Gastrocnemius medialis (tissue), 4 donors: ENCODE data around the gene MEDAG. TPM values are rescaled to one million over a fixed set of nuclear protein-coding genes. Genes with fewer than 3 reads are reported as not detected.
A peak's percentile ranks its signal among the peaks of the same experiment; 100 is the strongest.

ENCODE experiments used
- ATAC-seq, 2 donors: fragments of 150-250 bp; one replicate each; pipeline ENCODE4 v1.9.1; 2016
- DNase-seq, 2 donors: peaks; one replicate each; pipeline ENCODE4 v3.0.0-alpha.2; 2019
- H3K27ac ChIP-seq, 4 donors: fragments of 200-600 bp; sonication (generic); 1 replicate in 1 of 4; 2 replicates in 3 of 4; pipeline ENCODE4 v1.5.1; 2016 to 2018; ENCODE audit warnings: mild to moderate bottlenecking in 2 of 4, moderate library complexity in 1 of 4
- H3K27me3 ChIP-seq, 3 donors: fragments of 200-600 bp; sonication (generic) in 2 of 3; 1 replicate in 1 of 3; 2 replicates in 2 of 3; pipeline versions ENCODE4 v1.5.1 to v1.6.0; 2016 to 2019; ENCODE audit warnings: mild to moderate bottlenecking in 1 of 3, moderate library complexity in 1 of 3
- H3K36me3 ChIP-seq, 2 donors: fragments of 200-600 bp; sonication (generic) in 1 of 2; one replicate each; pipeline ENCODE4 v1.5.1; 2017 to 2018
- H3K4me1 ChIP-seq, 2 donors: fragments of 200-600 bp; sonication (generic) in 1 of 2; one replicate each; pipeline ENCODE4 v1.5.1; 2016 to 2017; ENCODE audit warnings: mild to moderate bottlenecking in 2 of 2
- H3K4me3 ChIP-seq, 4 donors: fragments of 200-600 bp; sonication (generic) in 3 of 4; 1 replicate in 1 of 4; 2 replicates in 3 of 4; pipeline ENCODE4 v1.5.1; 2016 to 2019; ENCODE audit warnings: mild to moderate bottlenecking in 2 of 4
- H3K9me3 ChIP-seq, 3 donors: fragments of 200-600 bp; sonication (generic) in 2 of 3; 1 replicate in 1 of 3; 2 replicates in 2 of 3; pipeline ENCODE4 v1.5.1; 2016 to 2019
- CTCF ChIP-seq, 5 experiments: fragments of 450-650 bp in 3 of 5; fragments of 200-600 bp in 2 of 5; sonication (generic) in 2 of 5; IDR thresholded peaks in 4 of 5; conservative IDR thresholded peaks in 1 of 5; 1 replicate in 4 of 5; 2 replicates in 1 of 5; pipeline ENCODE4 v1.5.1; 2016 to 2019; ENCODE audit warnings: antibody characterized with exemption in 5 of 5, mild to moderate bottlenecking in 3 of 5, moderate library complexity in 3 of 5
- POLR2A ChIP-seq, 2 donors: fragments of 450-650 bp; IDR thresholded peaks; one replicate each; pipeline ENCODE4 v1.6.1; 2017; ENCODE audit warnings: antibody characterized with exemption in 2 of 2, mild to moderate bottlenecking in 2 of 2, moderate library complexity in 2 of 2
- in situ Hi-C, 4 donors: fragments of 200-750 bp; cut with MboI; loops; one replicate each; pipeline versions ENCODE4 v1.15.0 to v1.8.0; 2017; ENCODE audit warnings: low sequenced_read_pairs in 4 of 4
- intact Hi-C: fragments of 100-400 bp; cut with DNase I; formaldehyde crosslinking; loops from one replicate; pipeline ENCODE4 v1.15.1; 2023; ENCODE audit warnings: low total_unique reads
- total RNA-seq, 4 donors: library from RNA; depleted of rRNA; stranded (reverse); fragments of >200 nt; gene quantifications; one replicate each; pipeline versions ENCODE4 v1.1.0 to v1.2.3, GENCODE V29; 2016

Gene MEDAG
- total RNA-seq, 4 donors from 2014 or later = 12.8 to 37.7 (median 23.3) TPM

DNA sequence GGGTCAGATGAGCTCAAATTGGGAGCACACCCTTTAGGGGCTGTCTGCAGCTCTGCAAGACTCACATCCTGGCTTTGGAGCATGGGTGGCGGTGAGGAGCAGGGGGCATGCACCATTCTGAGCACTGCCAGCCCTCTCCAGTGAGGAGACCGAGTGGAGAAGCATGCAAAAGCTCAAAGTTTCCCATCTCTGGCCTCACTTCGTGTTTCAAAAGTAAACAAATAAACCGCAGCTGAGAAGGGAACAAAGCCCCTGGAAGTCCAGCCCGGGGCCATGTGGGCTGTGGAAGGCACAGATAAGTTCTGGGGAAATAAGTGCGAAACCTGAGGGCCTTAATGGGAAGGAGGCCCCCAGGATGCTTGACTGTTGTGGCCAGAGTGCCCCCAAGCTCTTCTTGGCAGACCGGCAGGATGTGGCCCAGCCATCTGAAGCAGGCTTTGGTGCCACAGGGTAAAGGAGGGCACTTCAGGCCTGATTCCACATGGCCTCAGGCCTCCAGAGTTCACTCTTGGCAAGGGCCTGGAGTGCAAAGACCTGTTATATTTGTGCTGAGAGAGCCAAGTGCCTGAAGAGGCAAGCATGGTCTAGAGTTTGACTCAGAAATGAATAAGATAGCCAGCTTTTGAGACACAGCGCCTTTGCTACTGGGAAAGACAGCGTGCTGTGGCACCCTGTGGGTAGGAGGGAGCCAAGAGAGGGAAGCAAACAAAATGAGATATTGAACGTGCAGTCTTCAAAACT, 1.2 kb downstream of the MEDAG start:
- ATAC-seq (no peak), DNase-seq (no peak)
- Histone ChIP-seq H3K9me3 (no peaks in the 10 kb centered on the region), H3K27ac (peak overlapping the region; percentile 53 to 74 (median 64)), H3K4me3 (peak overlapping the region; percentile 46 to 56 (median 49)), H3K27me3 (peaks cover 11 to 27% (median 18%) of the 10 kb centered on the region in 3 donors), H3K4me1 (peaks cover 0 to 4% of the 10 kb centered on the region in 2 donors), H3K36me3 (no peaks in the 10 kb centered on the region)
- TF ChIP-seq CTCF (IDR thresholded peaks at IDR 0.05 in 4 of 5, conservative IDR thresholded peaks at IDR 0.05 in 1 of 5) = no peak
- TF ChIP-seq POLR2A (IDR thresholded peaks at IDR 0.05) = no peak
- intact Hi-C loops (no loop called here), in situ Hi-C loops (no loop called here)

DNA sequence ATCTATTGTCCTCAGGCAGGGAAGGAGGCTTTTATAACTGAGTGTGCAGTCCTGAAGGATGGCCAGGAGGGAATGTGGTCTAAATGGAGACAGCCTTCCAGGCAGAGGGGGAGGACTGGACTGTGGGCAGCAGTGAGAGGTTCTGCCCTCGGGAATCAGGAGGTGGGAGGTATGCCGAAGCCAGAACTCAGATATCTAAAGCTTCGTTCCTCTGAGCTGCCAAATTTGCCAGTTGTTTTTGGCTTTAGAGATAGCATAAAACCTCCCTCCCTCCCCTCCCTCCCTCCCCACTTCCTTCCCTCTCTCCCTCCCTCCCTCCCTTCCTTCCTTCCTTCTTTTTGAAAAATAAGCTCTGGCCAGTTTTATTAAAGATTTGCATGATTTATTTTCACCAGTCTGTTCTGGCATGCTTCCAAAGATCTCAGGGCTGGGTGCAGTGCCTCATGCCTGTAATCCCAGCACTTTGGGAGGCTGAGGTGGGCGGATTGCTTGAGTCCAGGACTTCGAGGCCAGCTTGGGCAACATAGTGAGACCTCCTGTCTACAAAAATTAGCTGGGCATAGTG, 2.4 kb downstream of the MEDAG start:
- in situ Hi-C loops (no loop called here), intact Hi-C loops (no loop called here)
- H3K9me3 ChIP-seq = no peaks in the 10 kb centered on the region
- peaks cover 11 to 22% (median 18%) of the 10 kb centered on the region in 3 donors for H3K27me3 ChIP-seq
- TF ChIP-seq POLR2A (IDR thresholded peaks at IDR 0.05) = no peak
- TF ChIP-seq CTCF (IDR thresholded peaks at IDR 0.05 in 4 of 5, conservative IDR thresholded peaks at IDR 0.05 in 1 of 5) = no peak
- peaks cover 0 to 4% of the 10 kb centered on the region in 2 donors for H3K4me1 ChIP-seq
- DNase-seq (no peak), ATAC-seq (no peak)
- H3K36me3 ChIP-seq = no peaks in the 10 kb centered on the region
- peak overlapping the region; percentile 4 to 52 (median 30) for H3K4me3 ChIP-seq
- peak overlapping the region in 2 of 4 donors; percentile 53 to 56 for H3K27ac ChIP-seq

- ATAC-seq (no peak), DNase-seq (no peak)
- Histone ChIP-seq H3K4me3 (no peak overlapping the region), H3K4me1 (no peaks in the 10 kb centered on the region), H3K36me3 (no peaks in the 10 kb centered on the region), H3K27me3 (peaks cover 0 to 13% (median 3%) of the 10 kb centered on the region in 3 donors), H3K9me3 (no peaks in the 10 kb centered on the region), H3K27ac (no peak overlapping the region)
- TF ChIP-seq CTCF (IDR thresholded peaks at IDR 0.05 in 4 of 5, conservative IDR thresholded peaks at IDR 0.05 in 1 of 5) = no peak
- no peak for TF ChIP-seq POLR2A (IDR thresholded peaks at IDR 0.05)
- in situ Hi-C loops (no loop called here), intact Hi-C loops (no loop called here)
These were observed 4.6 kb downstream of the MEDAG start for GRCh38 chr13:30910676-30911075.

DNA sequence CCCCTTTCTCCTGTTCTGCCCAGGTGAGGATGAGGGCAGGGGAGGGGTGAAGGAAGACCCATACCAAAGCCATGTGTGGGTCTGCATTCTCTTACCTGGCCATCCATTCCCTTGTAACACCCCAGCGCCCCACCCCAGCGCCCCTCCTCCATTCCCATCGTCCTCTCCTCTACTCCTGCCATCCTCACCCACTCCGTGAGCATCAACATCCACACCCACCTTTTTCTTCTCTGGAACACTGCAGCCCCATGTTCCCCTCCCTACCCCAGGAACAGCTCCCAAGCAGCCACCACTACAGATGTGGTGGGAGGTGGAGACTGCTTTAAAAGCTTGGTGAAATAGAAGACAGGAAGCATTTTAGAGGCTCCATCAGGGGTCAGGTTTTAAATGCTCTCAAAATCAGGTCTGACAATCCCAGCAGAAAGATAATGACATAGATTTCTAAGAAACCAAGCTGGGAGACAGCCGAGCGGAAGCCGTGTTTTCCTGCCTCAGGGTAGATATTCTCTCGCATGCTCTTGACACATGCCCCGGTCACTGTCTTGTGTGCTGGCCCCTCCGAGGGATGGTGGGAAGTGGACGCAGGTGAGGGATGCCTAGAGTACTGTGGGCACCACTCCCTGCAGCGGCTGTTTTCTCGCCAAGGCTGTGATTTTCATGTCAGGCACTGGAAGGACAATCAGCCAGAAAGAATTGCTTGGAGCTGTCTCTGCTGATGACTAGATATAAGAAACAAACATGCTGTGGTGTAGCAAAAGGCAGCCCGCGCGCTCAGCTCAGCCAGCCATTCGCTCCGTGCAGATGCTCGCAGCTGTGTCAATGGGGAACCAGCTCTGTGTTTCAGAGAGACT, 9.8 kb downstream of the MEDAG start:
- H3K4me1 ChIP-seq = no peaks in the 10 kb centered on the region
- H3K27me3 ChIP-seq = no peaks in the 10 kb centered on the region
- in situ Hi-C loops = no loop called here
- no peaks in the 10 kb centered on the region for H3K9me3 ChIP-seq
- no peak overlapping the region for H3K4me3 ChIP-seq
- no peak for DNase-seq
- H3K36me3 ChIP-seq = no peaks in the 10 kb centered on the region
- H3K27ac ChIP-seq = no peak overlapping the region
- ATAC-seq = no peak
- intact Hi-C loops = no loop called here
- TF ChIP-seq CTCF (IDR thresholded peaks at IDR 0.05 in 4 of 5, conservative IDR thresholded peaks at IDR 0.05 in 1 of 5) (no peak), POLR2A (IDR thresholded peaks at IDR 0.05) (no peak)
